Measurements from ENCODE around the gene KPNA6.
"Not testable (repeated sequence)": the region's sequence is repeated elsewhere in the genome, so short reads cannot be mapped to it uniquely, and the experiment has no call there.

The KPNA6 gene

DNA sequence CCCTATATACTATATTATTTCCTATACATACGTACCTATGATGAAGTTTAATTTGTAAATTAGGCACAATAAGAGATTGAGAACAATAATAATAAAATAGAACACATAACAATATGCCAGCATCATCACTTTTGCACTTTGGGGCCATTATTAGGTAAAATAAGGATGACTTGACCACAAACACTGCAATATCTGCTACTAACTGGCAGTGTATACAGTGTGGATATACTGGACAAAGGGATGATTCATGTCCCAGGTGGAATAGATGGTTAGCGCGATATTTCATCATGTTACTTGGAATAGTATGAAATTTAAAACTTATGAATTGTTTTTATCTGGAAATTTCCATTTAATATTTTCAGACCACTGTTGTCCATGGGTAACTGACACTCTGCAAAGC lies 36.2 kb downstream of the KPNA6 start:
- TF ChIP-seq, protein P1, sequence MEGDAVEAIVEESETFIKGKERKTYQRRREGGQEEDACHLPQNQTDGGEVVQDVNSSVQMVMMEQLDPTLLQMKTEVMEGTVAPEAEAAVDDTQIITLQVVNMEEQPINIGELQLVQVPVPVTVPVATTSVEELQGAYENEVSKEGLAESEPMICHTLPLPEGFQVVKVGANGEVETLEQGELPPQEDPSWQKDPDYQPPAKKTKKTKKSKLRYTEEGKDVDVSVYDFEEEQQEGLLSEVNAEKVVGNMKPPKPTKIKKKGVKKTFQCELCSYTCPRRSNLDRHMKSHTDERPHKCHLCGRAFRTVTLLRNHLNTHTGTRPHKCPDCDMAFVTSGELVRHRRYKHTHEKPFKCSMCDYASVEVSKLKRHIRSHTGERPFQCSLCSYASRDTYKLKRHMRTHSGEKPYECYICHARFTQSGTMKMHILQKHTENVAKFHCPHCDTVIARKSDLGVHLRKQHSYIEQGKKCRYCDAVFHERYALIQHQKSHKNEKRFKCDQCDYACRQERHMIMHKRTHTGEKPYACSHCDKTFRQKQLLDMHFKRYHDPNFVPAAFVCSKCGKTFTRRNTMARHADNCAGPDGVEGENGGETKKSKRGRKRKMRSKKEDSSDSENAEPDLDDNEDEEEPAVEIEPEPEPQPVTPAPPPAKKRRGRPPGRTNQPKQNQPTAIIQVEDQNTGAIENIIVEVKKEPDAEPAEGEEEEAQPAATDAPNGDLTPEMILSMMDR (conservative IDR thresholded peaks at IDR 0.05; ENCODE audit: low read depth, low read length) = no peak
- H3K4me3 ChIP-seq (ENCODE audit: low read length) = no peak overlapping the region
- DNase-seq (ENCODE audit: low read depth) = no peak

DNA sequence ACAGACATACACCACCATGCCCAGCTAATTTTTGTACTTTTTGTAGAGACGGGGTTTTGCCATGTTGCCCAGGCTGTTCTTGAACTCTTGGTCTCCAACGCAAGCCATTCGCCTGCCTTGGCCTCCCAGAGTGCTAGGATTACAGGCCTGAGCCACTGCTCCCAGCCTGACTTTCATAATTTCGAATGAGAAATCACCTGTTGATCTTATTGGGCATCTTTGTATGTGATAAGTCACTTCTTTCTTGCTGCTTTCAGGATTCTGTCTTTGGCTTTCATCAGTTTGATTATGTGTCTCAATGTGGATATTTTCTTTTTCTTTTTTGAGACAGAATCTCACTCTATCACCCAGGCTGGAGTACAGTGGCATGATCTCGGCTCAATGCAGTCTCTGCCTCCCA lies 39.9 kb downstream of the KPNA6 start:
- not testable (repeated sequence) for DNase-seq (ENCODE audit: low read depth)

DNA sequence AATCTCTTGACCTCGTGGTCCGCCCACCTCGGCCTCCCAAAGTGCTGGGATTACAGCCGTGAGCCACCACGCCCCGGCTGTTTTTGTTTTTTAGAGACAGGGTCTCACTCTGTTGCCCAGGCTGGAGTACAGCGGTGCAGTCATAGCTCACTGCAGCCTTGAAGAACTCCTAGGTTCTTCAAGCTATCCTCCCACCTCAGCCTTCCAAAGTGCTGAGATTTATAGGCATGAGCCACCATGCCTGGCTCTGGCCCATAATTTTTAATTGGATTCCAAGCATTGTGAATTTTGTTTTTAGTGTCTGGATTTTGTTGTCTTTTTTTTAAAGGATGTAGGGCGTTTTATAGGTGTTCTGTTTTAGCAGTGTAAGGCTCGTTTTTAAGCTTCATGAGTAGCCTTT lies 43.0 kb downstream of the KPNA6 start:
- TF ChIP-seq, protein P1 (conservative IDR thresholded peaks at IDR 0.05; ENCODE audit: low read depth, low read length) = no peak
- DNase-seq (ENCODE audit: low read depth) = no peak
- no peak overlapping the region for H3K4me3 ChIP-seq (ENCODE audit: low read length)

More for the DNA sequence above, 39.9 kb downstream of the KPNA6 start:
- H3K4me3 ChIP-seq (ENCODE audit: low read length) = not testable (repeated sequence)

DNA sequence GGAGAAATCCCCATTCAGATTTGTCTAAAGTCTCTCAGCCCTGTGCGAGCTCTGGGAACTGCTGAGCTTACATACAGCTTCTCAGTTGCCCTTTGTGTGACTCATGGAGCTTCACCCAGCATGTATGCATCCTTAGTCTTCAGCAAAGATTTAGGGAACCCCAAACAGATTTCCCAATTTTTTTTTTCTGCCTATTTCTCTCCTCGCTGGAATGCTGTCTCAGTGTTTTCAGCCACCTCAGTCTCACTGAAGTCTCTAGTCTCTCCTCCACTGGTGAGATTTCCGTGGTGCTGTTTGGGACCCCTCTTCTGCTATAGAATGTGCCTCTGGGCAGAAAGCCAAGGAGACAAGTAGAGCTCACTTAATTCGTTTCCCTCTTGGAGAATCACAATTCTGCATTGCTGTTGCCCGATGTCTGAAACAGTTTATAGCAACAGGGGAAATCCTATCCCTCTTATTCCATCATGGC lies 43.5 kb downstream of the KPNA6 start:
- TF ChIP-seq, protein P1 (conservative IDR thresholded peaks at IDR 0.05; ENCODE audit: low read depth, low read length) = no peak
- peak; percentile 52 for DNase-seq (ENCODE audit: low read depth)
- H3K4me3 ChIP-seq (ENCODE audit: low read length) = no peak overlapping the region

DNA sequence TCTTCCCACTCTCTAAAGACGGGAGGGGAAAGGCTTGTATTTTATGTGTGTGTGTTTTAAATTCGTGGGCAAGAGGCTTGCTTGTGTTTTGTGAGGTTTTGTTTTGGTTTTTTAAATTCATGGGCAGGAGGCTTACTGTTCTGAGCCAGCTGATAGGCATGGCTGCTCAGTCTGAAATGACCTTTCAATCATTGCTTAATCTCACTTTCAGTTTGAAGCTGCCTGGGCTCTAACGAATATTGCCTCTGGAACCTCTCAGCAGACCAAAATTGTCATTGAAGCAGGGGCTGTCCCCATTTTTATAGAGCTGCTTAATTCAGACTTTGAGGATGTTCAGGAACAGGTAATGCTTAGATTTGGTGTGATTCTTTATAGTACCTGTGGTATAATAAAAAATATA lies 51.3 kb downstream of the KPNA6 start:
- H3K4me3 ChIP-seq (ENCODE audit: low read length) = no peak overlapping the region
- DNase-seq (ENCODE audit: low read depth) = no peak
- TF ChIP-seq, protein P1 (conservative IDR thresholded peaks at IDR 0.05; ENCODE audit: low read depth, low read length) = no peak

DNA sequence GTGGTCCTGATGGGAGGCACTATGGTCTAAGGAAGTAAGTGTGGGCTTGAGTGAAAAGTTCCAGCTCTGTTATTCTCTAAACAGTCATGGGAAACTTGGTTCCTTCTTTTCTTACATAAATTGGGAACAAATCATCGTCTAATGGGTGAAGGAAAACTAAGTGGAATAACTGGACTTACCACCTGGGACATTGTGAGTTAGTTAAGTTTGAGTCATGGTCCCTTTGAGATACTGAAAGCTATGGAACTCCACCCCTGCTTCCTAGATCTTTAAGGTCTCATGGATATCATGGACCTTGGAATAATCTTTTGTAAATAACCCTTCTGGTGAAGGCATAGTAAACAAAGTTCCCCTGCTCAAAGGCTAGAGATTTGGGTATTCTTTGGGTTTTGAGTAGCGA lies 55.5 kb downstream of the KPNA6 start:
- H3K4me3 ChIP-seq (ENCODE audit: low read length) = no peak overlapping the region
- TF ChIP-seq, protein P1 (conservative IDR thresholded peaks at IDR 0.05; ENCODE audit: low read depth, low read length) = no peak
- no peak for DNase-seq (ENCODE audit: low read depth)

DNA sequence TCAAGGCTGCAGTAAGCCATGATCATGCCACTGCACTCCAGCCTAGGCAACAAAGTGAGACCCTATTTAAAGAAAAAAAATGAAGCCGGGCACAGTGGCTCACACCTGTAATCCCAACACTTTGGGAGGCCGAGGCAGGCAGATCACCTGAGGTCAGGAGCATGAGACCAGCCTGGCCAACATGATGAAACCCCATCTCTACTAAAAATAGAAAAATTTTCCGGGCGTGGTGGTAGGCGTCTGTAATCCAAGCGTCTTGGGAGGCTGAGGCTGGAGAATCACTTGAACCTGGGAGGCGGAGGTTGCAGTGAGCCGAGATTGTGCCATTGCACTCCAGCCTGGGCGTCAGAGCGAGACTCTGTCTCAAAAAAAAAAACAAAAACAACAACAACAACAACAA lies 57.8 kb downstream of the KPNA6 start:
- DNase-seq (ENCODE audit: low read depth); H3K4me3 ChIP-seq (ENCODE audit: low read length): not testable (repeated sequence)

DNA sequence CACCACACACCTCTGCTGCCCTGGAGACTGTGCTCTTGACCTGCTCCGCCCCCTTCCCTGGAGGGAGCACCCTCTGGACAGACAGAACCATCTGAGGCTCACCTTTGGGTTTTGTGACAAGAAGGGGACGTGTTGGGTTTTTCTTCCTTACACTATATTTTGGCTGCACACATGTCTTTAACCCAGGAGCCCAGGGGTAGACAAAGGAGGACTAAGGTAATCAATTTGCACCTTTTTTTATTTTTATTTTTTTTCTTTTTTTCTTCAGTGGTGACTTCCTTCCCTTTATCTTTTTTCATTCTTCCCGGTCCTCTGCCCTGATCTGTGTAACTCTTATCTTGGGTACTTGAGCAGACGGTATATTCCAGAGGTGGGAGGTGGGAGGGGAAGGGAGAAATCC lies 63.1 kb downstream of the KPNA6 start:
- TF ChIP-seq, protein P1 (conservative IDR thresholded peaks at IDR 0.05; ENCODE audit: low read depth, low read length) = no peak
- DNase-seq (ENCODE audit: low read depth) = no peak
- no peak overlapping the region for H3K4me3 ChIP-seq (ENCODE audit: low read length)
